Measurements from ENCODE around the gene POU6F1.

Gene POU6F1

DNA sequence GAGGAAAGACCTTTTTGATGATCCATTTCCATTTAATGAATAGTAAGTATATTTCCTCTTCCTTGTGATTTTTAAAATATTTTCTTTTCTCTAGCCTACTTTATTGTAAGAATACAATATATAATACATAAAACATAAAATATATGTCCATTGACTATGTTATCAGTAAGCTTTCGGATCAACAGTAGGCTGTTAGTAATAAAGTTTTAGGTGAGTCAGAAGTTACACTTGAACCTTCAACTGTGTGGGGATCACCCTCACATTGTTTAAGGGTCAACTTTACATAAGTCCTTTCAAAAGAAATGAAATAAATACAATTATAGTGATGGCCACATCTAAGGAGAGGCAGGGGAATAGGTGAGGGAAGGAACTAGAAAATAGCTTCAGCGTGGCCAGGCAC, 40.0 kb downstream of the POU6F1 start:
- TF ChIP-seq RAD21 (IDR thresholded peaks at IDR 0.05; ENCODE audit: low read depth) (no peak), EP300 (IDR thresholded peaks at IDR 0.05; ENCODE audit: borderline replicate concordance) (no peak), MAX (IDR thresholded peaks at IDR 0.05) (no peak), CREB1 (IDR thresholded peaks at IDR 0.05; ENCODE audit: low read depth) (no peak), TEAD4 (IDR thresholded peaks at IDR 0.05) (no peak), CEBPB (IDR thresholded peaks at IDR 0.05) (no peak), ZBTB7A (IDR thresholded peaks at IDR 0.05; ENCODE audit: low read depth) (no peak), TAF1 (IDR thresholded peaks at IDR 0.05; ENCODE audit: low read depth) (no peak), TCF12 (IDR thresholded peaks at IDR 0.05; ENCODE audit: low read depth) (no peak), NFIC (IDR thresholded peaks at IDR 0.05) (no peak)
- TF ChIP-seq, protein P1, sequence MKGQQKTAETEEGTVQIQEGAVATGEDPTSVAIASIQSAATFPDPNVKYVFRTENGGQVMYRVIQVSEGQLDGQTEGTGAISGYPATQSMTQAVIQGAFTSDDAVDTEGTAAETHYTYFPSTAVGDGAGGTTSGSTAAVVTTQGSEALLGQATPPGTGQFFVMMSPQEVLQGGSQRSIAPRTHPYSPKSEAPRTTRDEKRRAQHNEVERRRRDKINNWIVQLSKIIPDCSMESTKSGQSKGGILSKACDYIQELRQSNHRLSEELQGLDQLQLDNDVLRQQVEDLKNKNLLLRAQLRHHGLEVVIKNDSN (IDR thresholded peaks at IDR 0.05), result no peak

DNA sequence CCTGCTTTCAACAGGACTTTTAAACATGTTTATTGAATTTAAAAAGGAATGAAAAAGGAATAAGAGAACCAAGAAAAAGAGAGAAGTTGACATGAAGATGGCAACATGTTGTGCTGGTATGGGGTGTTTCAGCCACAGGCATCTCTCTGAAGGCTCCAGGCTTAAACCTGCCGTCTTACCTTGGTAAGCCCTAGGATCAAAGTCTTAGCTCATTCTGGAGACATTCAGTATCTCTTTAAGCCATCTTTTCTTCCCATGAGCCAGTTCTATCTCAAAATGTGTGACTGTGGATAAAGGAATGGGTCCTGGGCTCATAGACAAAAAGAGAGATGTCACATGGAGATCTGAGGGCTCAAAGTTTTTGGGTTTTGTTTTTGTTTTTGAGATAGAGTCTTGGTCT, 43.4 kb downstream of the POU6F1 start:
- TF ChIP-seq EP300 (IDR thresholded peaks at IDR 0.05; ENCODE audit: borderline replicate concordance) (no peak), MAX (IDR thresholded peaks at IDR 0.05) (no peak), RAD21 (IDR thresholded peaks at IDR 0.05; ENCODE audit: low read depth) (no peak), TCF12 (IDR thresholded peaks at IDR 0.05; ENCODE audit: low read depth) (no peak), NFIC (IDR thresholded peaks at IDR 0.05) (no peak), EGR1 (IDR thresholded peaks at IDR 0.05) (no peak), FOXM1 (IDR thresholded peaks at IDR 0.05; ENCODE audit: borderline replicate concordance, low read depth) (no peak), TAF1 (IDR thresholded peaks at IDR 0.05; ENCODE audit: low read depth) (no peak), YY1 (IDR thresholded peaks at IDR 0.05; ENCODE audit: low read depth) (no peak)
- TF ChIP-seq, protein P1 (IDR thresholded peaks at IDR 0.05), result no peak

GRCh38 chr12:51172515-51173431, 45.1 kb downstream of the POU6F1 start, which contains the start of gene TFCP2:
TFCP2 (minus strand) TSS chr12:51173135; CDS start chr12:51172422, 713 bp downstream.
- TF ChIP-seq RAD21 (IDR thresholded peaks at IDR 0.05; ENCODE audit: low read depth) (no peak), CREB1 (IDR thresholded peaks at IDR 0.05; ENCODE audit: low read depth) (peak; percentile 96), EP300 (IDR thresholded peaks at IDR 0.05; ENCODE audit: borderline replicate concordance) (no peak), TCF12 (IDR thresholded peaks at IDR 0.05; ENCODE audit: low read depth) (0 out of 2 replicates have a peak, but pooled peaks have one; percentile 8), YY1 (IDR thresholded peaks at IDR 0.05; ENCODE audit: low read depth) (peak; percentile 91), ZBTB7A (IDR thresholded peaks at IDR 0.05; ENCODE audit: low read depth) (peak; percentile 84), TEAD4 (IDR thresholded peaks at IDR 0.05) (no peak), CEBPB (IDR thresholded peaks at IDR 0.05) (no peak), TAF1 (IDR thresholded peaks at IDR 0.05; ENCODE audit: low read depth) (peak; percentile 83), NFIC (IDR thresholded peaks at IDR 0.05) (no peak), EGR1 (IDR thresholded peaks at IDR 0.05) (no peak; the same call in 1 of the 2 replicates), MAX (IDR thresholded peaks at IDR 0.05) (peak; percentile 70), FOXM1 (IDR thresholded peaks at IDR 0.05; ENCODE audit: borderline replicate concordance, low read depth) (no peak; the same call in 1 of the 2 replicates)
- TF ChIP-seq, protein P2, sequence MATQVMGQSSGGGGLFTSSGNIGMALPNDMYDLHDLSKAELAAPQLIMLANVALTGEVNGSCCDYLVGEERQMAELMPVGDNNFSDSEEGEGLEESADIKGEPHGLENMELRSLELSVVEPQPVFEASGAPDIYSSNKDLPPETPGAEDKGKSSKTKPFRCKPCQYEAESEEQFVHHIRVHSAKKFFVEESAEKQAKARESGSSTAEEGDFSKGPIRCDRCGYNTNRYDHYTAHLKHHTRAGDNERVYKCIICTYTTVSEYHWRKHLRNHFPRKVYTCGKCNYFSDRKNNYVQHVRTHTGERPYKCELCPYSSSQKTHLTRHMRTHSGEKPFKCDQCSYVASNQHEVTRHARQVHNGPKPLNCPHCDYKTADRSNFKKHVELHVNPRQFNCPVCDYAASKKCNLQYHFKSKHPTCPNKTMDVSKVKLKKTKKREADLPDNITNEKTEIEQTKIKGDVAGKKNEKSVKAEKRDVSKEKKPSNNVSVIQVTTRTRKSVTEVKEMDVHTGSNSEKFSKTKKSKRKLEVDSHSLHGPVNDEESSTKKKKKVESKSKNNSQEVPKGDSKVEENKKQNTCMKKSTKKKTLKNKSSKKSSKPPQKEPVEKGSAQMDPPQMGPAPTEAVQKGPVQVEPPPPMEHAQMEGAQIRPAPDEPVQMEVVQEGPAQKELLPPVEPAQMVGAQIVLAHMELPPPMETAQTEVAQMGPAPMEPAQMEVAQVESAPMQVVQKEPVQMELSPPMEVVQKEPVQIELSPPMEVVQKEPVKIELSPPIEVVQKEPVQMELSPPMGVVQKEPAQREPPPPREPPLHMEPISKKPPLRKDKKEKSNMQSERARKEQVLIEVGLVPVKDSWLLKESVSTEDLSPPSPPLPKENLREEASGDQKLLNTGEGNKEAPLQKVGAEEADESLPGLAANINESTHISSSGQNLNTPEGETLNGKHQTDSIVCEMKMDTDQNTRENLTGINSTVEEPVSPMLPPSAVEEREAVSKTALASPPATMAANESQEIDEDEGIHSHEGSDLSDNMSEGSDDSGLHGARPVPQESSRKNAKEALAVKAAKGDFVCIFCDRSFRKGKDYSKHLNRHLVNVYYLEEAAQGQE (IDR thresholded peaks at IDR 0.05; ENCODE audit: low read depth), result no peak
- TF ChIP-seq, protein P1 (IDR thresholded peaks at IDR 0.05), result peak; percentile 58; the same call in 1 of the 2 replicates

- TF ChIP-seq, protein P2 (IDR thresholded peaks at IDR 0.05; ENCODE audit: low read depth), result no peak
- TF ChIP-seq EGR1 (IDR thresholded peaks at IDR 0.05) (no peak), CREB1 (IDR thresholded peaks at IDR 0.05; ENCODE audit: low read depth) (no peak), YY1 (IDR thresholded peaks at IDR 0.05; ENCODE audit: low read depth) (no peak), CEBPB (IDR thresholded peaks at IDR 0.05) (no peak), EP300 (IDR thresholded peaks at IDR 0.05; ENCODE audit: borderline replicate concordance) (no peak), FOXM1 (IDR thresholded peaks at IDR 0.05; ENCODE audit: borderline replicate concordance, low read depth) (no peak), RAD21 (IDR thresholded peaks at IDR 0.05; ENCODE audit: low read depth) (no peak), TAF1 (IDR thresholded peaks at IDR 0.05; ENCODE audit: low read depth) (no peak), TEAD4 (IDR thresholded peaks at IDR 0.05) (no peak), NFIC (IDR thresholded peaks at IDR 0.05) (no peak), MAX (IDR thresholded peaks at IDR 0.05) (no peak), ZBTB7A (IDR thresholded peaks at IDR 0.05; ENCODE audit: low read depth) (no peak)
- TF ChIP-seq, protein P1 (IDR thresholded peaks at IDR 0.05), result no peak
Observed at GRCh38 chr12:51171884-51172514, 45.9 kb downstream of the POU6F1 start.

All from Ishikawa (cell line).